ENCODE data around the gene ASCC3.

Gene ASCC3

GRCh38 chr6:100488244-100488643 lies 392.9 kb downstream of the ASCC3 start:
- peak in 3 of 4 experiments; percentile 26 to 61 (median 29) for DNase-seq

- DNase-seq: no peak
Observed at GRCh38 chr6:100487638-100488037, 393.5 kb downstream of the ASCC3 start.

- no peak for DNase-seq
Observed at GRCh38 chr6:100485268-100485667, 395.9 kb downstream of the ASCC3 start.

GRCh38 chr6:100484474-100484873 lies 396.7 kb downstream of the ASCC3 start:
- no peak for DNase-seq

GRCh38 chr6:100482698-100483097 lies 398.4 kb downstream of the ASCC3 start:
- DNase-seq: no peak

- DNase-seq: peak; percentile 39 to 54 (median 42)
Observed at GRCh38 chr6:100479179-100480035, 401.7 kb downstream of the ASCC3 start.

- DNase-seq: no peak
Observed at GRCh38 chr6:100475554-100476320, 405.4 kb downstream of the ASCC3 start.

- no peak for DNase-seq
Observed at GRCh38 chr6:100473182-100473581, 407.9 kb downstream of the ASCC3 start.

- DNase-seq: no peak
Observed at GRCh38 chr6:100472674-100473073, 408.5 kb downstream of the ASCC3 start.

GRCh38 chr6:100470422-100471120 lies 410.6 kb downstream of the ASCC3 start:
- no peak for DNase-seq

GRCh38 chr6:100469101-100469859 lies 411.8 kb downstream of the ASCC3 start:
- no peak for DNase-seq

- DNase-seq: no peak
Observed at GRCh38 chr6:100468016-100468622, 413.0 kb downstream of the ASCC3 start.

- DNase-seq: peak in 1 of 4 experiments; percentile 2
Observed at GRCh38 chr6:100467129-100468015, 413.8 kb downstream of the ASCC3 start.

- no peak for DNase-seq
Observed at GRCh38 chr6:100466410-100467128, 414.6 kb downstream of the ASCC3 start.

GRCh38 chr6:100465701-100466409 lies 415.3 kb downstream of the ASCC3 start:
- no peak for DNase-seq

- peak; percentile 48 to 68 (median 56) for DNase-seq
Observed at GRCh38 chr6:100464903-100465700, 416.0 kb downstream of the ASCC3 start, which contains the start of gene SIM1. Gene SIM1, minus strand, starts transcription at chr6:100464921. Its CDS starts 1,453 bp downstream, at chr6:100463468.

- peak in 1 of 4 experiments; percentile 2 for DNase-seq
Observed at GRCh38 chr6:100464162-100464851, 416.8 kb downstream of the ASCC3 start.
